Tibial nerve (tissue), 4 donors: ENCODE measurements around the gene ERFL. TPM values are rescaled to one million over a fixed set of nuclear protein-coding genes. Genes with fewer than 3 reads are reported as not detected.
A peak's percentile ranks its signal among the peaks of the same experiment; 100 is the strongest.

Experiments
- DNase-seq, 2 donors: peaks; one replicate each; pipeline ENCODE4 v3.0.0-alpha.2; 2019; ENCODE audit warnings: low spot score in 2 of 2
- H3K27ac ChIP-seq, 4 donors: fragments of 200-600 bp; sonication (generic) in 3 of 4; one replicate each; pipeline ENCODE4 v1.5.1; 2017 to 2019; ENCODE audit warnings: mild to moderate bottlenecking in 1 of 4
- H3K27me3 ChIP-seq, 2 donors: fragments of 200-600 bp; sonication (generic) in 1 of 2; one replicate each; pipeline versions ENCODE4 v1.5.1 to v1.6.0; 2017 to 2019
- H3K36me3 ChIP-seq, 3 donors: fragments of 200-600 bp; sonication (generic); one replicate each; pipeline ENCODE4 v1.5.1; 2018 to 2019
- H3K4me1 ChIP-seq, 4 donors: fragments of 200-600 bp; sonication (generic) in 3 of 4; one replicate each; pipeline ENCODE4 v1.5.1; 2017 to 2019
- H3K4me3 ChIP-seq, 4 donors: fragments of 200-600 bp; sonication (generic) in 3 of 4; one replicate each; pipeline ENCODE4 v1.5.1; 2017 to 2019; ENCODE audit warnings: mild to moderate bottlenecking in 1 of 4, moderate library complexity in 1 of 4
- H3K9me3 ChIP-seq, 4 donors: fragments of 200-600 bp; sonication (generic) in 3 of 4; one replicate each; pipeline ENCODE4 v1.5.1; 2017 to 2019
- EP300 ChIP-seq, 2 donors: sonication (generic); formaldehyde crosslinking; IDR thresholded peaks; one replicate each; pipeline ENCODE4 v1.6.1; 2017; ENCODE audit warnings: antibody characterized with exemption in 2 of 2, mild to moderate bottlenecking in 1 of 2
- POLR2A ChIP-seq, 2 donors: fragments of 450-650 bp; IDR thresholded peaks; one replicate each; pipeline ENCODE4 v1.6.1; 2017; ENCODE audit warnings: antibody characterized with exemption in 2 of 2, mild to moderate bottlenecking in 2 of 2, moderate library complexity in 2 of 2
- WGBS, 2 donors: methylation state at CpG; one replicate each; pipeline ENCODE4 v1.1.5; 2018; 5-methylcytosine and 5-hydroxymethylcytosine counted together
- total RNA-seq, 4 donors: library from RNA; depleted of rRNA; stranded (reverse); fragments of >200 nt; gene quantifications; one replicate each; pipeline ENCODE4 v1.1.0, GENCODE V29; 2016
- TF ChIP-seq, protein P1 (sequence below), 5 experiments: fragments of 200-600 bp in 3 of 5; fragments of 450-650 bp in 2 of 5; sonication (generic) in 3 of 5; IDR thresholded peaks; one replicate each; pipeline ENCODE4 v1.5.1; 2016 to 2019; ENCODE audit warnings: antibody characterized with exemption in 5 of 5, mild to moderate bottlenecking in 3 of 5, moderate library complexity in 2 of 5

ERFL gene
- total RNA-seq: under 1 TPM in 3 of 4 donors, not detected in 1; 0.30 to 0.59 (median 0.42) TPM

DNA sequence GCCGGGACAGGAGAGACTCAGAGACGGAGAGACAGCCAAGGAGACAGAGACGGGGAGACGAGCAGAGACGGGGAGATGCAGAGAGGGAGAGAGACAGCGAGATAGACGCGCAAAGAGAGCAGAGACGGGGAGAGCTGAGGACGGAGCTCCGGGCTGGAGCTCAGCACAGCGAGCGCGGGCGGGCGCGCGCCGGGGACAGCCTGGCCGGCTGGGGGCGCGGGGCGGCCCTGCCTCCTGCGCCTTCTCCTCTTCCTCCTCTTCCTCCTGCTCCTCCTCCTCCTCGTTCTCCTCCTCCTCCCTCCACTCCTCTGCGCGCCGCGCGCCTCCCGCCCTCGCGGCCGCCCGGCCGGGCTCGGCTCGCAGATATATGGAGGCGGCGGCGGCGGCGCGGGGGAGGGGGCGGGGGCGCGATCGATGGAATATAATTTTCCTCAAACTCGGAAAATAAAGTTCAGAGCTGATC is at the start of gene ERFL:
TSS of gene ERFL (minus strand) at position 229 of the 463 bp plus-strand sequence. CDS start 15,530 bp downstream, outside the sequence.
- peaks cover 0 to 31% (median 9%) of the 10 kb centered on the region in 4 donors for H3K4me1 ChIP-seq
- no peaks in the 10 kb centered on the region for H3K9me3 ChIP-seq
- WGBS, 2 donors: 1% methylated on average over 49 of the region's 49 CpGs
- peak within 1 kb of the TSS in 1 of 4 donors; percentile 41 for H3K27ac ChIP-seq
- H3K27me3 ChIP-seq: peaks cover 8 to 97% of the 10 kb centered on the region in 2 donors
- TF ChIP-seq, protein P1, sequence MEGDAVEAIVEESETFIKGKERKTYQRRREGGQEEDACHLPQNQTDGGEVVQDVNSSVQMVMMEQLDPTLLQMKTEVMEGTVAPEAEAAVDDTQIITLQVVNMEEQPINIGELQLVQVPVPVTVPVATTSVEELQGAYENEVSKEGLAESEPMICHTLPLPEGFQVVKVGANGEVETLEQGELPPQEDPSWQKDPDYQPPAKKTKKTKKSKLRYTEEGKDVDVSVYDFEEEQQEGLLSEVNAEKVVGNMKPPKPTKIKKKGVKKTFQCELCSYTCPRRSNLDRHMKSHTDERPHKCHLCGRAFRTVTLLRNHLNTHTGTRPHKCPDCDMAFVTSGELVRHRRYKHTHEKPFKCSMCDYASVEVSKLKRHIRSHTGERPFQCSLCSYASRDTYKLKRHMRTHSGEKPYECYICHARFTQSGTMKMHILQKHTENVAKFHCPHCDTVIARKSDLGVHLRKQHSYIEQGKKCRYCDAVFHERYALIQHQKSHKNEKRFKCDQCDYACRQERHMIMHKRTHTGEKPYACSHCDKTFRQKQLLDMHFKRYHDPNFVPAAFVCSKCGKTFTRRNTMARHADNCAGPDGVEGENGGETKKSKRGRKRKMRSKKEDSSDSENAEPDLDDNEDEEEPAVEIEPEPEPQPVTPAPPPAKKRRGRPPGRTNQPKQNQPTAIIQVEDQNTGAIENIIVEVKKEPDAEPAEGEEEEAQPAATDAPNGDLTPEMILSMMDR (IDR thresholded peaks at IDR 0.05): no peak
- no peak for TF ChIP-seq EP300 (IDR thresholded peaks at IDR 0.05)
- H3K36me3 ChIP-seq: peaks cover 0 to 4% (median 0%) of the 10 kb centered on the region in 3 donors
- no peak for DNase-seq
- peak within 1 kb of the TSS; percentile 5 to 39 (median 20) for H3K4me3 ChIP-seq

DNA sequence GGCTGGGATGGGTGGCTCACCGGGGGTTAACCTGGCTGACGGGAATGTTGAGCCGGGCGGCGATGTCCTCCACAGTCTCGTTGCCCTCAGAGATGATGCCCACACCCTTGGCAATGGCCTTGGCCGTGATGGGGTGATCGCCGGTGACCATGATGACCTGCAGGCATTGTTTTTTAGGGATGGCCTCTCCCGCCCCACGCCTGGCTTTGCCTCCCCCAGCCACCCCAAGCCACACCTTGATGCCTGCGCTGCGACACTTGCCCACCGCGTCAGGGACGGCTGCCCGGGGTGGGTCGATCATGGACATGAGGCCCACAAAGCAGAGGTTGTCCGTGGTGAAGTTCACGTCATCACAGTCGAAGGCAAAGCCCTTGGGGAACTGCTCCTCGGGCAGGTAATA is 49.7 kb upstream of the ERFL start:
- no peak overlapping the region for H3K4me3 ChIP-seq
- H3K4me1 ChIP-seq: no peaks in the 10 kb centered on the region
- H3K27ac ChIP-seq: no peak overlapping the region
- peaks cover 0 to 6% of the 10 kb centered on the region in 2 donors for H3K27me3 ChIP-seq
- no peak for DNase-seq
- TF ChIP-seq POLR2A (IDR thresholded peaks at IDR 0.05): no peak
- no peak for TF ChIP-seq EP300 (IDR thresholded peaks at IDR 0.05)
- TF ChIP-seq, protein P1 (IDR thresholded peaks at IDR 0.05): no peak
- WGBS, 2 donors: 73 to 78% methylated on average over 20 to 22 of the region's 22 CpGs
- H3K9me3 ChIP-seq: no peaks in the 10 kb centered on the region
- H3K36me3 ChIP-seq: no peaks in the 10 kb centered on the region

DNA sequence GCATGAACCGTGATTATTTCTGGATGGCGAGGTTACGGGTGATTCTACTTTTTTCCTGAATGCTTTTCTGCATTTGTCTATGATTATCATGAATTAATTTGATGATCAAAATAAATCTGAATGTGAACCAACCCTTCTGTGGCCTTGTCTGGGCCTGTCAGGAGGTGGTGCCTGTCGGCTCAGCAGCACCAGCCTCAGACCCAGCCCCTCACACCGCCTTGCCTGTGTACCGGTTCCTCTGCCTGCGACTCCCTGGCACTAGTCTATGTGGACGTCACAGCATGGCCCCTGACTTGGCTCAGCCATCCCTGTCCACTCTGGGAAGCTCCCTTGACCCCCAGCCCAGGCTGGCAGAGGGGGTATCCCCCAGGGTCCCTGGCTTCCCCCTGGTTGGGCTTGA is 46.4 kb upstream of the ERFL start:
- TF ChIP-seq, protein P1 (IDR thresholded peaks at IDR 0.05): no peak
- TF ChIP-seq POLR2A (IDR thresholded peaks at IDR 0.05): no peak
- TF ChIP-seq EP300 (IDR thresholded peaks at IDR 0.05): no peak
- no peak overlapping the region for H3K27ac ChIP-seq
- WGBS, 2 donors: 72 to 74% methylated on average over 8 of the region's 8 CpGs
- DNase-seq: no peak
- H3K4me3 ChIP-seq: no peak overlapping the region
- peaks cover 0 to 14% of the 10 kb centered on the region in 2 donors for H3K27me3 ChIP-seq
- H3K36me3 ChIP-seq: no peaks in the 10 kb centered on the region
- no peaks in the 10 kb centered on the region for H3K4me1 ChIP-seq
- no peaks in the 10 kb centered on the region for H3K9me3 ChIP-seq

DNA sequence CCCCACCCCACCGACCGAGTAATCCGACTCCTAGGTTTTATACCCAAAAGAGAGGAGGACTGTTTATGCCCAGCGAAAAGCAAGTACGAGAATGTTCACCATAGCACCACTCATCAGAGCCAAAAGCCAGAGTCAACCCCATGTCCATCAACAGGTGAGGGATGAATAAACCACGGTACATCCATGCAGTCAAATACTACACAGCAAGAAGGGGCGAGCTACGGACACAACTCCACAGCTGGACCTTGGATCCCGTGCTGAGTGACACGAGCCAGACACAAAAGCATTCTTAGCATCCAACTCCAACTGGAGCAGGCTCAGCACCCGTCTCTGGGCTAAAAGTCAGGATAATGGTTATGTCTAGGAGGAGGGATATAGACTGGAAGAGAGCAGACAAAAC is 43.1 kb upstream of the ERFL start:
- H3K27ac ChIP-seq: no peak overlapping the region
- H3K4me1 ChIP-seq: no peaks in the 10 kb centered on the region
- peaks cover 0 to 26% of the 10 kb centered on the region in 2 donors for H3K27me3 ChIP-seq
- H3K9me3 ChIP-seq: no peaks in the 10 kb centered on the region
- H3K4me3 ChIP-seq: no peak overlapping the region
- 85 to 86% methylated on average over 11 of the region's 11 CpGs for WGBS, 2 donors
- no peak for DNase-seq
- no peaks in the 10 kb centered on the region for H3K36me3 ChIP-seq
- TF ChIP-seq, protein P1 (IDR thresholded peaks at IDR 0.05): no peak
- TF ChIP-seq POLR2A (IDR thresholded peaks at IDR 0.05) (no peak), EP300 (IDR thresholded peaks at IDR 0.05) (no peak)

DNA sequence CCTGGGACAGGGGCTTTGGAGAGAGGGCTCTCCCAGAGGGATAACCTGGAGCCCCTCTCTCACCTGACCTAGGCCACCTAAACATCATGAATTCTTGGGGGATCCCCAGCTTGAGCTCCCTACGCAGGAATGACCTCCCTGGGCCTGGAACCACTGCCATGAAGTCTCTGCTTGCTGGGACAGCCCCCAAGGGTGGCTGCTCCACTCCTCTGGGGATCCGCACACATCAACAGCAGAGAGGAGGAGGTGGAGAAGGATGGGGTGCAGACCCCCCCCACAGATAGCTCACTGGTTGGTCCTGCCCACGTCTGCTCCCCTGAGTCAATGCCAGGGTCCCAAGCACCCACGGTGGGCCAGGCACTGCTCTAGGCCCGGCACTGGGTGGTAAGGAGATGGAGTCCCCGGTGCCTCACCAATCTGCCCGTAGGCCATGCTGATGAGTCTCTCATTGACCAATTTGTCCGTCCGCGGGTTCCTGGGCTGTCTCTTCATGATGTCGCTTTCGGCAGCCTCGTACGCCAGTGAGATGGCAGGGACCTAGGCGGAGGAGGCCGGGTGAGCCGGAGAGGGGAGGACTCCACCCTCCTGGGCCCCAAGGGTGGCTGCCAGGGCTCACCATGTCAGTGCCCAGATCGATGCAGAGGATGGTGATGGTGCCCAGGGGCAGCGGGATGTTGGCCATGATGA is 41.7 kb upstream of the ERFL start:
- Histone ChIP-seq H3K9me3 (no peaks in the 10 kb centered on the region), H3K27me3 (peaks cover 0 to 32% of the 10 kb centered on the region in 2 donors), H3K4me1 (no peaks in the 10 kb centered on the region), H3K4me3 (no peak overlapping the region), H3K27ac (no peak overlapping the region), H3K36me3 (no peaks in the 10 kb centered on the region)
- 89 to 93% methylated on average over 13 to 19 of the region's 19 CpGs for WGBS, 2 donors
- TF ChIP-seq, protein P1 (IDR thresholded peaks at IDR 0.05): no peak
- no peak for TF ChIP-seq POLR2A (IDR thresholded peaks at IDR 0.05)
- TF ChIP-seq EP300 (IDR thresholded peaks at IDR 0.05): no peak
- DNase-seq: no peak
